T47D (cell line): Measurements from ENCODE around the gene TEKT5.
"Not testable (repeated sequence)": the region's sequence is repeated elsewhere in the genome, so short reads cannot be mapped to it uniquely, and the experiment has no call there.

Experiments
- DNase-seq, 2 experiments: peaks; one replicate each; pipeline versions ENCODE4 v3.0.0 to v3.0.0-alpha.2; 2011 to 2012; ENCODE audit warnings: low read depth in 1 of 2, low spot score in 1 of 2
- JUND ChIP-seq: IDR thresholded peaks from 2 replicates; pipeline ENCODE4 v1.6.1; 2012; ENCODE audit warnings: low read depth
- in situ Hi-C: cut with HindIII; loops from 2 replicates; pipeline ENCODE4 v1.10.0; 2016; ENCODE audit warnings: low sequenced_read_pairs, low pct_unique_long_range_greater_than_20kb

Gene TEKT5

DNA sequence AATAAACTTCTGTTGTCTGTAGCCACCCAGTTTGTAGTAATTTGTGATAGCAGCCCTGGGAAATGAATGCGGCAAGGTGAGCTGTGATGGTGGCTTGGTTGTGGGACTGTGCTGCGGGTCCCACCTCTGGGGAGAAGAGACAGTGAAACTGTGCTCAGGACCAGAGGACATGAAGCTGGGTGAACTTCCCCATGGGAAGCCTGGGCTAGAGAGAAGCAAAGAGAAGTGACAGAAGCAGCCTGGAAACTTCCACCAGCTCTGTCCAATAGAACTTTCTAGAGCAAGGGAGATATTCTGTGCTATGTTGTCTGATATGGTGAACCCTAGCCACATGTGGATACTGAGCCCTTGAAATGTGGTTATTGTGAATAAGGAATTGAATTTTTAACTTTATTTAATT lies 62.8 kb downstream of the TEKT5 start:
- in situ Hi-C loops, result no loop called here
- TF ChIP-seq JUND, result no peak
- DNase-seq, result no peak

GRCh38 chr16:10629592-10629963 lies 65.2 kb downstream of the TEKT5 start:
- in situ Hi-C loops, result no loop called here
- no peak for TF ChIP-seq JUND

DNA sequence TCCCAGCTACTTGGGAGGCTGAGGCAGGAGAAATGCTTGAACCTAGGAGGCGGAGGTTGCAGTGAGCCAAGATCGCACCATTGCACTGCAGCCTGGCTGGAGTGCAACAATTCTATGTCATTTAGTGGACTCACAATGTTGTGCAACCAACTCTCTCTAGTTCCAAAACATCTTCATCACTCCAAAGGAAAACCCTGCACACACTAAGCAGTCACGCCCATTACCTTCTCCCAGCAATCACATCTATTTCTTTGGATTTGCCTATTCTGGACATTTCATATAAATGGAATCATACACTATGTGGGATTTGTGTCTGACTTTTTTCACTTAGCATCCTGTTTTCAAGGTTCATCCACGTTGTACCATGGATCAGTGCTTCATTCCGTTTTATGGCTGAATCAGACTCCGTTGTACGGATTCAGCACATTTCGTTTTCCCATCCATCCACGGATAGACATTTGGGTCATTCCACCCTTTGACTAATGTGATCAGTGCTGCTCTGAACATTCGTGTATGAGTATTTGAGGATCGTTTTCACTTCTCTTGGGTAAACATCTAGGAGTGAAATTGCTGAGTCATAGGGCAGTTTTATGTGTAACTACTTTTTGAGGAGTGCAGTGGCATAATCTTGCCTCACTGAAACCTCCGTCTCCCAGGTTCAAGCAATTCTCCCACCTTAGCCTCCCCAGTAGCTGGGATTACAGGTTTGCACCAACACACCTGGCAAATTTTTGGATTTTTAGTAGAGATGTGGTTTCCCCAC lies 69.0 kb downstream of the TEKT5 start:
- DNase-seq, result peak in 1 of 2 experiments; percentile 74
- no peak for TF ChIP-seq JUND
- in situ Hi-C loops, result no loop called here

More at GRCh38 chr16:10629592-10629963, 65.2 kb downstream of the TEKT5 start:
- DNase-seq, result no peak

DNA sequence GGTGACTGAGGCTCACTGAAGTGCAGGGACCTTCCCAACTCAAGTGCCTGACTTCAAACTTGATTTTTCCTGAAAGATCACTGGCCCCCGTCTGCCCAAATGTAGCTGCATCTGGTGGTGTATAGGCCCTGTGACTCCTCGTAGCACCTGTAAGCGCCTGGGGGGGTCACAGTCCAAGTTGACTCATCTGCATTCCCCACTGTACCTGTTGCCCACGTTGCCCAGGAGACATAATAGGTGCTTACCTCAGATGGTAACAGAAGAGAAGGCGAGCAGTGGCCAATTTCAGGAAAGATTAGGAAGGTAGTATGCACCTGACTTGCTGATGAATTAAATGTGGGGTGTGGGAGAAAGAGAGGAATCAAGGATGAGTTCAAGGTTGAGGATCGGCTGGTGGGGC lies 70.2 kb downstream of the TEKT5 start:
- TF ChIP-seq JUND, result no peak
- DNase-seq, result no peak
- in situ Hi-C loops, result no loop called here

GRCh38 chr16:10623059-10623458 lies 71.7 kb downstream of the TEKT5 start:
- TF ChIP-seq JUND, result no peak
- no peak for DNase-seq
- in situ Hi-C loops, result no loop called here

GRCh38 chr16:10622036-10622921 lies 72.5 kb downstream of the TEKT5 start:
- TF ChIP-seq JUND, result no peak
- in situ Hi-C loops, result no loop called here
- peak in 1 of 2 experiments; percentile 51 for DNase-seq

DNA sequence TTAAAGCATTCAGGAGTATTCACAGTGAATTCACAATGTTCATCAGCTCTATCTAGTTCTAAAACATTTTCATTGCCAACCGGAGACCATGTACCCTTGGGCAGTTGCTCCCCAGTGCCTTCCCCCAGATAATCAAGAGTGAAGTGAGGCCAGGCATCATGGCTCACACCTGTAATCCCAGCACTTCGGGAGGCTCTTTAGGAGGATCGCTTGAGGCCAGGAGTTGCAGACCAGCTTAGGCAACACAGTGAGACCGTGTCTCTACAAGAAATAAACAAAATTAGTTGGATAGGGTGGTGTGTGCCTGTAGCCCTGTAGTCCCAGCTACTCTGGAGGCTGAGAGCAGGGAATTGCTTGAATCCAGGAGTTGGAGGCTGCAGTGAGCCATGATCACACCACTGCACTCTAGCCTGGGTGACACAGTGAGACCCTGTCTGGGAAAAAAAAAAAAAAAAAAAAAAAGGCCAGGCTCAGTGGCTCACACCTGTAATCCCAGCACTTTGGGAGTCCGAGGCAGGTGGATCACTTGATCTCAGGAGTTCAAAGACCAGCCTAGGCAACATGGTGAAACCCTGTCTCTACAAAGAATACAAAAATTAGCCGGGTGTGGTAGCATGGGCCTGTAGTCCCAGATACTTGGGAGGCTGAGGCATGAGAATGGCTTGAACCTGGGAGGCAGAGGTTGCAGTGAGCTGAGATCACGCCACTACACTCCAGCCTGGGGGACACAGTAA lies 73.3 kb downstream of the TEKT5 start:
- in situ Hi-C loops, DNase-seq: not testable (repeated sequence)

DNA sequence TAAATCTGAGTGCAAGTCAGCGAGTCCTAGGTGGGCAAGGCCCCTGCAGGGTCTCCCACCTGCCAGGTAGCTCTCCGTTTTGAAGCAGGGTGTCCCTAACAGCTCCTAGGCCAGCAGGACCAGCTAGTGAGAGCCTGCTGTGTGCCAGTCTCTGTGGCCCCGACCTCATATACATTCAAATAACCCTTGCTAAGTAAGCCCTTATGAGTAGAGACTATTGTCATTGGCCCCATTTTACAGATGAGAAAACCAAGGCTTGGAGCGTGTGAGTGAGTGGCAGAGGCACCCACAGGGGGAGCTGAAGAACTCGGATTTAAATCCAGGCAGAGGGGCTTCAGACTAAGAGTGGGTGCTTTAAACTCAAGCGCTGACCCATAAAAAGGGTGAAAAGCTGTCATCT lies 74.6 kb downstream of the TEKT5 start:
- in situ Hi-C loops, result no loop called here
- no peak for TF ChIP-seq JUND
- DNase-seq, result no peak

GRCh38 chr16:10619271-10619849 lies 75.4 kb downstream of the TEKT5 start:
- in situ Hi-C loops, result no loop called here
- peak in 1 of 2 experiments; percentile 75 for DNase-seq
- TF ChIP-seq JUND, result no peak

- no peak for TF ChIP-seq JUND
- in situ Hi-C loops, result no loop called here
- peak in 1 of 2 experiments; percentile 49 for DNase-seq
Measured at GRCh38 chr16:10618710-10619209, 76.0 kb downstream of the TEKT5 start.

DNA sequence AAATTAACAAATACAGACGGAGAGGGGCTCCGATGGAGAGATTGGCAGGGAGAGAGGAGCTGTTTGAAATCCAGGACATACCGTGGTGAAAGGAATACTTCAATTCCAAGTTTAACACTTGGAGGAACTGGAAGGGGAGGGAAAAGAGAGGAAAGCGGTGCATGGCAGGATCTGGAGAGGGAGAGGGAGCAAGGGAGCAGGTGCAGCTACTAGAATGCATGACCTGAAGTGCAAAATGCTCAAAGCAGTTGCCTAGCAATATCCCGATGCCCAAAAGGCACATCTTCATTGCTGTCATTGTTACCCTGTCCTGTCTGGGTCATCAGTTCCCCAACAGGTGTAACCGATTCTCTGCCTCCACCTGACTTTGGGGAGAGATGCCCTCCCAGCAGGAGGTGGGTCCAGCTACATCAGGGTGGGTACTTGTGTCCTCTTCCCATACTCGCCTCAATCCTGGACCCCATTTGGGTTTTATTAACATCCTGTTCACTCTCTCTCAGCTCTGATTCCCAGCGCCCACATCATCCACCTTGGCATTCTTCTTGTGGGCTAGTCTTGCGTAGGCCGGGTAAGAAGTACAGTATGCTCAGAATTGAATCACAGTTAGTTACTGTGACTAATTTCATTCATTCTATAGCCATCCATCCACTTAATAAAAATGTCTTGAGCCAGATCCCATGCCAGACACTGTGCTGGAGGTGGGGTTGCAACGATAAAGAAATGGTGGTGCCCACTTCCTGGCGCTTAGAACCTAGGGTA lies 76.9 kb downstream of the TEKT5 start:
- peak in 1 of 2 experiments; percentile 57 for DNase-seq
- in situ Hi-C loops, result no loop called here
- TF ChIP-seq JUND, result no peak
